Measurements from ENCODE around the gene CCDC12. TPM values are rescaled to one million over a fixed set of nuclear protein-coding genes. Genes with fewer than 3 reads are reported as not detected.
"Not testable (repeated sequence)": the region's sequence is repeated elsewhere in the genome, so short reads cannot be mapped to it uniquely, and the experiment has no call there.

Gene CCDC12
- total RNA-seq, 1 experiment from 2014 or later: 31.0 TPM

DNA sequence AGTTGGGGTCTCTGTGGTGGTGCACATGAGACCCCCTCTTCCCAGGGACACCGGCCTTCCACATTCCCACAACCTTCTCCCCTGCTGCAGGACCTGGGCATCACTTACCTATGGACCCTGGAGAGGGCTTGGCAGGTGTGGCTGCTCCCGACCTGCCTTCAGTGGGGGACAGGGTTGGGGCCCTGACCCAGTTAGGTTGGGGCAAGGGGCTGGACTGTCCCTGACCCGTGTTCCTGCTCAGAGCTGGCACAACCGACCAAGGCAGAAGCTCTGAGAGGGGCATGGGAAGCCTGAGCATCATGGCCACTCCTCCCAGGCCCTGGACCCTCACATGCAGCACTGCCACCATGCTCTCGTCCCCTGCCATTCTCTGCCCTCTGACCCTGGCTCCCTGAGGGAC lies 9.0 kb upstream of the CCDC12 start:
- no peak for DNase-seq (ENCODE audit: low spot score)
- in situ Hi-C loops (cut with HindIII; ENCODE audit: low sequenced_read_pairs): no loop called here

DNA sequence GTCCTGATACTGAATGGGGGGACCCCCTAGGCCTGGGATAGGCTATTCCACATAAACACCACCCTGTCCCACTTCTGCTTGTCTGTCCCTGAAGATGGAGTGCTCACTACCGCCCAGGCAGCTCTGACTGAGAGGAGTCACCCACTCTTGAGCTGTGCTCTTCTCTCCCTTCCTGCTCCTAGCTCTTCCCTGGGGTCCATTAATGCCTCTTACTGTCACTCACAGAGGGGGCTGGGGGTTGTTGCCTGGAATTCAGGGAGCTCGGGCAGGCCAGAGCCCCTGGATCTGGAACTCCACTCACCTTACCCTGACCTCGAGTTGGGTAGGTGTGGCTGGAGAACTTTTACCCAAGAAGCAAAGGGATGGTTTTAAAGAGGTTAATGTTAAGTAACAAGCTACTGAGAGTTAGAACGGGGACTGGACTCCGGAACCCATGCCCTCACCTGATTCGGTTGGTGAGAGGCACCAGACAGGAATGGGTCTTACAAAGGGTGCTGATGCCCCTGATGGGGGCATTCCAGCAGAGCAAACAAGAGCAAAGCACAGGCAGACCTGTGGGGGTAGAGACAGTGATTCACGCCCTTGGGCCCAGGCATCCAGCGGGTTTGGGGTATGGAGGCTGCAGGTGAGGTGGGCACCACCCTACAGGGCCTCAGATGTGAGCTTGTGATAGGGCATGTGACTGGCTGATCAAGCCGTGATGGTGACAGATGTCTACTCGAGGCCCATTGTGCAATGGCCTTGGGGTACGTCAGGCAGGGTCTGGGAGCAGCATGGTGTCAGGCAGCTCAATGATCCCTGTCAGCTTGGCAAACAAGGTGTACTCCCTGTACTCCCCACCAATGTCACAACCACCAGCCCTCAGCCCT lies 8.3 kb upstream of the CCDC12 start:
- in situ Hi-C loops (cut with HindIII; ENCODE audit: low sequenced_read_pairs): no loop called here
- DNase-seq (ENCODE audit: low spot score): no peak

DNA sequence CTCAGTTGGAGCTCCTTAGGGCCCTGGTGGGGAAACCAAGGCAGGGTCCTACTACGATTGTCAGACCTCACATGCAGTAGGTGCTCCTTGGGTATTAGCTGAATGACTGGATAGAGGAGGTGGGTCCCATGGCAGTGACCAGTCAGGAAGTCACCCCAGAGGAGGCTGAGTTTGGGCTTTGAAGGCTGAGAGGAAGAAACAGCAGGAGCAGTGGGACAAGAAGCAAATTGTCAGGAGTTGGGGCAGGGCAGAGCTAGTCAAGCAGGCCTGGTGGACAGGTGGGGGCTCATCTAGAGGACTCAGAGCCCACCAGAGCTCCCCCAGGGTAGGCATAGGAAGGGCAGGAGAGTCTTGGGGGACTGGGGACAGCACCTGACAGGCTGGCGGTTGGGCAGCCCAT lies 6.0 kb upstream of the CCDC12 start:
- in situ Hi-C loops (cut with HindIII; ENCODE audit: low sequenced_read_pairs): no loop called here

DNA sequence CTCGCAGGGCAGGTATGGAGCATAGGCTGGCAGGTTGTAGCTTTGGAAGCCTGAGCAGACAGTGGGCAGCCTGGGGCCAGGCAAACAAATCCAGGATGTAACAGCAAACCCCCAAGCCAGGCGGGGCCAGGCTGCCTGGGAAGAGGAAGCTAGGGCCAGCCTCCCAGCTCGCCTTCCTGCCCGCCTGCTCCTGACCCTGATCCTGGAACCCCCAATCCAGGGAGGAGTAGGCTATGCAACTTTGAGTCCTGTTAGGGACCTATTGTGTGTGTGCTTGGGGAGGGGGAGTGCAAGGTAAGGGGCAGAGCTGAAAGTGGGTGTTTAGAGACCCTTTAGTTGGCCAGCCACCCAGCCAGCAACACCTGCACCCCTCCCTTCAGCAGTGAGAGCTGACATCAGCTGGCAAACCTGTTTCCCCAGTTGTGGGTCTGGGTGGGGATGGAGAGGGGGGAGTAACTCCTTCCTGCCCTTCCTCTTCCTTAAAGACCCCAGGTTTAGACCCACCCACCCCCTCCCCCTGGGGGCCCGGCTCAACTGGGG lies 5.5 kb upstream of the CCDC12 start:
- in situ Hi-C loops (cut with HindIII; ENCODE audit: low sequenced_read_pairs): no loop called here

More for the DNA sequence above, 6.0 kb upstream of the CCDC12 start:
- DNase-seq (ENCODE audit: low spot score): no peak

DNA sequence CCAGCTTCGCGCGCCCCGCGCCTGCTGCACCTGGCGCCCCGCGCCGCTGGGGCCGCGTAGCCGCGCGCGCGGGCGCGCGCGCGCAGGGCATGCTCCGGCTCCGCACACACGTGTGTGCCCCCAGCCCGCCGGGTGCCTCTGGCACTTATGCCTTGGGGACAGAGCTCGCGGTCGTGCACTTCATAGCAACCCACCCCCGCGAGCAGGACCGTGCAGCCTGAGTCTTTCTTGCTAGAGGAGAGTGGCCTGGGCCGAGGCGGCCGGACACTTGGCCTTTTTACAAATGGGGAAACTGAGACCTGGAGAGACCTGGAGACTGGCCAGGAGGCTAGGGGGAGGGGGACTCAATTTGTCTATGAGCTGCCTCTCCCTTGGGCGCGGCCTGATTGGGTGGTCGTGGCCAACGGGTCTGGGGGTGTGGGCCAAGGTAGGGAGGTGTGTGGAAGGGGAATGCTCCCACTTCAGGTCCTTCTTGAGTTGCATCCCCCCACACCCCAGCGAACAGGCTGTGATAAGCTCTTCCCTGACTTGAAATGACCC lies 3.5 kb upstream of the CCDC12 start:
- in situ Hi-C loops (cut with HindIII; ENCODE audit: low sequenced_read_pairs): no loop called here
- peak; percentile 25 for DNase-seq (ENCODE audit: low spot score)

More for the DNA sequence above, 5.5 kb upstream of the CCDC12 start:
- DNase-seq (ENCODE audit: low spot score): no peak

DNA sequence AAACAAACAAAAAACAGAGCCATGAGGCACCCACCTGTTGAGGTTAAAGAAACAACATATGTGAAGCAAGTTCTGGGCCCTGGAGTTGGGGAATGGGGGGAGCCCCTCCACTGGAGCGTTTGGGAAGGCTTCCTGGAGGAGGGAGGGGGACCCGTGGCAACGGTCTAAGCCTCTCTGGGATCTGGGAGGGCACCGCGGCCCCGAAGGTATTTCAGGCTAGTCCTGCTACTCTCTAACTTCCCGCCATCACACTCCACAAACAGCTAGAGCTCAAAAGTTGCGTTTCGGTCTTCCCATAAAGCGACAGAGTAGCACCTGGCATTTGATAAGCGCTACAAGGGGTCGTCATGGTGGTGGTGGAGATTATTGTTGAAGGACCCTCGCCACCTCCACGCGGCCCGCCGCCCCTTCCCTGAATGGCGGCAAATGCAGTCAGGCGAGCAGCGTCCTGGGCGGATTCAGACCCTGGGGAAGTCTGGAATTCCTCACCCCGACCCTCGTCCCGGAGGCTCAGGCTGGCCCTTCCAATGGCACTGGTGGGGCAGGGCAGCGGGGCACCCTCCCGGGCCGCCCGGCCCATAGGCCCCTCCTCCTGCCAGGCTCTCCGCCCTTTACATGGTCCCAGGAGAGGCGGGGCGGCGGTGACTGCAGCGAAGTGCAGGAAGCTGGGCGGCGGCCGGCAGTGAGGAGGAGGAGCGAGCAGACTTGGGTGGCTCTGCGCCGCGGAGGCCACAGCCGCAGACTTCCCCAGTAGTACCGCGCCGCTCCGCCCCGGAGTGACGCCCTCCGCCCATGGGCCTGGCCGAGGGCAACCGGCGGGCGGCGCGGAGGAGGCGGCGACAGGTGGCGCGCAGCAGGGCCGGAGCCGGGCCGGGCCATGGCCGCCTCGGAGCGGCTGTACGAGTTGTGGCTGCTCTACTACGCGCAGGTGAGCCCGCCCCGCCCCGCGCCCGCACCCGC lies 2.7 kb upstream of the CCDC12 start, which contains the start of gene NBEAL2:
NBEAL2 (plus strand) TSS at position 682 of the 960 bp plus-strand sequence; CDS start at position 878, 196 bp downstream.
- in situ Hi-C loops (cut with HindIII; ENCODE audit: low sequenced_read_pairs): no loop called here

DNA sequence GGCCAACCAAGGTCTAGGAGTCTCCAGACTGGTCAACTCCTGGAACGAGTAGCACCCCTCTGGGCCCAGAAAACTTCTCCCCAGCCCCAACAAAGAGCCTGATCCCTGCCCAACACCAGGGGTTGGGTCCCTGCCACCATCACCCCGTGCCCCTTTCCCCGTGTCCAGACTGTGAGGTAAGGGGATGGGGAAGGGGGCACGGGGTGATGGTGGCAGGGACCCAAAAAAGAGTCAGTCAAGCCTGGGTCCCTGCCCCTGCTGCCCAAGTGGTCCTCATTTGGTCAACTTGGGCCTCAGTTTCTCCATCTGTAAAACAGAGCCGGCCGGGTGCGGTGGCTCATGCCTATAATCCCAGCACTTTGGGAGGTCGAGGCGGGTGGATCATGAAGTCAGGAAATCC lies 1.8 kb upstream of the CCDC12 start:
- in situ Hi-C loops (cut with HindIII; ENCODE audit: low sequenced_read_pairs): no loop called here
- no peak for DNase-seq (ENCODE audit: low spot score)

More for the DNA sequence above, 2.7 kb upstream of the CCDC12 start, which contains the start of gene NBEAL2:
- DNase-seq (ENCODE audit: low spot score): peak; percentile 73

DNA sequence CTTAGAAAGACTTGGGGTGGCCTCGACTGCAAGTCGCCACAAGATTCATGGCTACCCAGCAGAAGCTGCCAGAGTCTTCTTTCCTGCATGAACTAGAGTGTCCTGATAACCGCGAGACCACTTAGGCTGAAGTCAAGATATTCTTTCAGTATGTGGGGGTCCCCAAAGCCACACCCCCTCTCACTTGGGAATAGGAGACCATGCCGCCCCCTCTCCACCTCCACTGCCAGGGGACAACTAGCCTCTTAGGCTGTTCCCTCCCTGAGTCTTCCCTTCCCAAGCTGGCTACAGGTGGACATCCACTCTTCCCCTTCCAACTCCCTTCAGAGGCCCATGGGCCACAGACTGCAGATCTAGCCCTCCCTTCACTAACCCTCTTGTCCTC lies 1.3 kb upstream of the CCDC12 start:
- DNase-seq (ENCODE audit: low spot score): no peak
- in situ Hi-C loops (cut with HindIII; ENCODE audit: low sequenced_read_pairs): no loop called here

DNA sequence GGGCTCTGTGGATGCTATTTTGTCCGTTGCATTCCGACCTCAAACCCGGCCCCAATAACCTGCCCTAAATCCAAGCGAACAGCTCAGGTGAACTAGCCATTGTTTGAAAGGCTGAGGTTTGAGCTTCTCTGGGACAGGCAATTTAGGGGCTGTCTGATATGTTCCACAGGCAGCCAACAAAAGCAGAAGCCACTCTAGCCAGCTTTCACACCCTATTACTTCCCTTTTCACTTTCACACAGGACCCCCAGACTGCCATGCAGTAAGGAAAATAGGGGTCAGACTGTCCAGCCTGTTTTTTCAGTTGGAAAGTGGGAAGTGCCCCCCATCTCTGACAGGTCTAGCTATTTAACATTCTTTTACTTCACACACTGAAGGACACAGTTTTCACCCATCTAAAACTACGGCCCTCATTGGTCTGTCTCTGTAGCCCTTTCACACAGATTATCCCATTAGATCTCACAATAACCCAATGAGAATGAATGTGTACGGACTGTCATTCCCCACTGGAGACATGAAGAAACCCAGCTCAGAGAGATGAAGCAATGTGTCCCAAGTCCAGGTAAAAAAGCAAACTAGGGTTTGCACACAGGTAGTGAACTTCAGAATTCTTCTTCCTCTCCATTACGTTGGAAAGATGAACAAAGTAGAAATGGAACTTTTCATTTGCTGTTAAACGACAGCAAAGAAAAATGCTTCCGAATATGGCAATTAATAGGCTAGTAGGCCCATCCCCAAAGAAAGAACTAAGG lies 1.9 kb downstream of the CCDC12 start:
- no peak for DNase-seq (ENCODE audit: low spot score)
- in situ Hi-C loops (cut with HindIII; ENCODE audit: low sequenced_read_pairs): no loop called here

DNA sequence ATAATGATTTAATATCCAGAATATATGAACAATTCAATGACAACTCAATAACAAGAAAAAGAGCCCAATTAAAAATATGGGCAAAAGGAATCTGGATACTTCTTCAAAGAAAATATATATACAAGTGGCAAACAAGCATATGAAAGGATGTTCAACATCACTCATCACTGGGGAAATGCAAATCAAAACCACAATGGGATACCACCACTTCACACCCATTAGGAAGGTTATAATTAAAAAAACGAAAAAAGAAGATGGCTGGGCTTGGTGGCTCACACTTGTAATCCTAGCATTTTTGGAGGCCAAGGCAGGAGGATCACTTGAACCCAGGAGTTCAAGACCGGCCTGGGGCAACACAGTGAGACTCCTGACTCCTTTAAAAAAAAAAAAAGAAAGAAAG lies 4.1 kb downstream of the CCDC12 start:
- DNase-seq (ENCODE audit: low spot score): no peak
- in situ Hi-C loops (cut with HindIII; ENCODE audit: low sequenced_read_pairs): no loop called here

DNA sequence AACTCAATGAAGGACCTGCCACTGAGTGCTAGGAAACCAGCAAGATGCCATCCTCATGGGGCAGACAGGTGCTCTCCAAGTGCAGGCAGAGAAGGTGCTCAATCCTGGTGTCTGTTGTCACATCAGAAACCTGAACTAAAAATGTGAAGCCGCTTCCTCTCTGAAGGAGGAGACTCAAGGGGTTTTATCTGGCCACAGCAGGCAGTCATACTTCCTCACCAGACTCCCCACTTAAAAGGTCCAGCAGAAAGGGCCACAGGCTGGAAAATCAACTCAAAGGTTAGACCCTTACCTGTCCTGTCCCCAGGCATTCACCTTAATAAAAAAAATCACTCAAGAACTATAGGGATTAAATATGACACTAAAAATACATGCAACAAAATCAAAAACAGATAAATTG lies 4.8 kb downstream of the CCDC12 start:
- DNase-seq (ENCODE audit: low spot score): no peak
- in situ Hi-C loops (cut with HindIII; ENCODE audit: low sequenced_read_pairs): no loop called here

DNA sequence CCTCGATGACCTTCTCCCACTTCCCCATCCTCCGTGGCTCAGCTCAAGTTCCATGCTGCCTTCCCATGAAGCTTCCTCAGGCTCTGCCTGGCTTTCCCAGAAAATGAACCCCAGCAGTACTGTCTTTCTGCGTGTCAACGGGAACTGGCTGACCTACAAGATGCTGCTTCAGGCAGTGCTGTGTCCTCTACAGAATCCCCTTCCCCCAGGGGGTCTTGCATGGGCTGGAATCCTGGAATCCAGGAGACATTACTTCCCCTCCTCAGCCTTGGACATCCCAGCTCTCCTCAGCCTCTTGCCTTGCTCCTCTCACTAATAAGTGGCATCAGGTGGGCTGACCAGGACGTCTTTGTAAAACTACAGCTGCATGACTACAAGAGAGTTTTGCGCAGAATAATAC lies 5.4 kb downstream of the CCDC12 start:
- in situ Hi-C loops (cut with HindIII; ENCODE audit: low sequenced_read_pairs): no loop called here
- DNase-seq (ENCODE audit: low spot score): no peak

DNA sequence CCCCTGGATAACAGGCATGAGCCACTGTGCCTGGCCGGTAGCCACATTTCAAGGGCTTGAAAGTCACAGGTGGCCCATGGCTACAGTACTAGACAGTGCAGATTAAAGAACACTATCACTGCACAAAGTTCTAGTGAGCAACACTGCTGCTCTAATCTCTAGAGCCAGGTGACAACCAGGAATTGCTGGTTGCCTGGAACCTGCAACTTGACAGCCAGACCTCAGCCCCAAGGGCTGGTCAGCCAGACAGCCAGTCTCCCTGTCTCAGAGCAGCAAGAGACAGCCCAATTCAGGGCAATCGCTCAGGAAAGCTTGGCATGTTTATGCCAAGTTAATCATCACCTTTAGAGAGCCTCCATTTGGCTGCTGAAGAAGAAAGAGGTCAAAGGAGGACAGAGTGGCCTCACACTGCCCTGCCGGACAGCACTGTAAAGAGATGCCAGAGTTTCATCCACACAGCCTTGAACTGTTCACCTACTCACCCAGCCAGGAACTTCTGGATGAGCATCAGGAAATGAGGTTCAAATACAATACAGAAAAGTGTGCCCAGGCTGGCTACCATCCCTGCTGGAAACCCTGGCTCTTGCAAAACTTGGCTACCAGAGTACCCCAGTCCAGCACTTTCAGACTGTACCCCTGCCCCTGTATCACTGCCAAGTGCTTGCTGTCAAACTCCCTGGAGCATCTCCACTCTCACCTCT lies 6.0 kb downstream of the CCDC12 start:
- DNase-seq (ENCODE audit: low spot score): peak; percentile 31
- in situ Hi-C loops (cut with HindIII; ENCODE audit: low sequenced_read_pairs): no loop called here

DNA sequence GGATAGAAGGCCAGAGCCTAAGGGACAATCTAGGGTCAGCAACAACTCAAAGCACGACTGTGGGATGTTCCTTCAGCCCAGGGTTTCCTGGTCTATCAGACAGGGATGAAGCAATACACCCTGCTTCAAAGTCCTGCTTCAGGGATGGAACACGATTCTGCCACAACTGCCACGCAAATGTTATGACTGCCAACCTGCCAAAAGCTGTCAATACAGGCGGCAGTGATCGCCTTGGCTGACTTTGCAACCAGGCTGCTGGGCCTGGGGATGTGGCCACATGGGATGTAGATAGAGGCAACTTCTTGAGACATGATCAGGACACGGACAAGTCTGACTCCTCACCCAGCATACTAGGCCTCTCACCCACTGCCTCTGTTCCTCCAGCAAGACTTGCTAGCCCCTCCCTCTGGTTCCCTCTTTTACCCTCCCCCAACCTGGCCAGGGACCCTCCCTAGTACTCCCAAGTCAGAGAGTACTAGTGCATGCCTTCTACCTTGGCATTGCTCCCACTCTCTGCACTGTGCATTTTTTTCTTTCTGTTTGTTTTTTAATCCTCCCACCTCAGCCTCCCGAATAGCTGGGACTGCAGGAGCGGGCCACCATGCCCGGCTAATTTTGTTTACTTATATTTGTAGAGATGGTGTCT lies 7.6 kb downstream of the CCDC12 start:
- in situ Hi-C loops (cut with HindIII; ENCODE audit: low sequenced_read_pairs): no loop called here
- DNase-seq (ENCODE audit: low spot score): no peak

DNA sequence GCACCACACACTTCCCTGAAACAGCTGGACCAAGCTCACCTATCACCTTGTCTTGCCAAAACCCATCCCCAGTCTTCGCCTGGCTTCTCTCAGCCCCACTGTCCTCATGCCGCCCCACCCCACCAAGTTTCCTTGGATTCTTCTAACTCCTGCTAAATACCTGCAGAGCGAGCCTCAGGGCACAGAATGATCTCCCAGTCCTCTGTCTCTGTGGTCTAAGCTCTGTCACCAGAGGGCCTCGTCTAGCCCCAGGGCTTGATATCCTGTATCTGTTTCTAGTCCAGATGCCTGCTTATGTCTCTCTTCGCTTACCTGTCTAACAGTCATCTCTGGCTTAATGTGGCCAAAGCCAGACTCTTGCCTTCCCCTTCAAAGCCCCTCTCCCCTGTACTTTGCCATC lies 9.7 kb downstream of the CCDC12 start:
- no peak for DNase-seq (ENCODE audit: low spot score)

DNA sequence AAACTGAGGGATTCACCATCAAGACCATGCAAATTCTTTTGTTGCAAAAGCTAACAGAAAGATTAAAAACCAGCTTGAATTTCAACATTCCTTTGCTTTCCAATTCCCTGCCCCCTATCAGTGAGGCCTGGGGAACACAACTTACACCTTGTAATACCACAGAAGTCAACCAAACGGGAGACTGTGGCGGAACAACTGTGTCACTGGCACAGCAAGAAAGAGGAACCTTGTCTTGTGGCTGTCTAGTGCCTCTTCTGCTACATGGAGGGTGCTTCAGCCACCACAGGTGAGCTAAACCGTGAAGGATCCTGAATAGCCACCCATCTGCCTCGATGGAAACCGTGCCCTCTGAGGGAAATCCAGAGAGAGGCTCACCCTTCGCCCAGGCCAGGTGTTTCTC lies 11.4 kb downstream of the CCDC12 start:
- DNase-seq (ENCODE audit: low spot score): no peak
- in situ Hi-C loops (cut with HindIII; ENCODE audit: low sequenced_read_pairs): no loop called here

More for the DNA sequence above, 9.7 kb downstream of the CCDC12 start:
- in situ Hi-C loops (cut with HindIII; ENCODE audit: low sequenced_read_pairs): no loop called here

DNA sequence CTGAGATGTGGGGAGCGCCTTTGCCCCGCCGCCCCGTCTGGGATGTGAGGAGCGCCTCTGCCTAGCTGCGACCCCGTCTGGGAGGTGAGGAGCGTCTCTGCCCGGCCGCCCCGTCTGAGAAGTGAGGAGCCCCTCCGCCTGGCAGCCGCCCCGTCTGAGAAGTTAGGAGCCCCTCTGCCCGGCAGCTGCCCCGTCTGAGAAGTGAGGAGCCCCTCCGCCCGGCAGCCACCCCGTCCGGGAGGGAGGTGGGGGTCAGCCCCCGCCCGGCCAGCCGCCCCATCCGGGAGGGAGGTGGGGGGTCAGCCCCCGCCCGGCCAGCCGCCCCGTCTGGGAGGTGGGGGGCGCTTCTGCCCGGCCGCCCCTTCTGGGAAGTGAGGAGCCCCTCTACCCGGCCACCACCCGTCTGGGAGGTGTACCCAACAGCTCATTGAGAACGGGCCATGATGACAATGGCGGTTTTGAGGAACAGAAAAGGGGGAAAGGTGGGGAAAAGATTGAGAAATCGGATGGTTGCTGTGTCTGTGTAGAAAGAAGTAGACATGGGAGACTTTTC lies 12.4 kb downstream of the CCDC12 start:
- DNase-seq (ENCODE audit: low spot score); in situ Hi-C loops (cut with HindIII; ENCODE audit: low sequenced_read_pairs): not testable (repeated sequence)

All from G401 (cell line).